HG03280 (cell line): ENCODE results near the gene CEP192.

ENCODE experiments used
- ATAC-seq: cut with Tn5 transposase; IDR thresholded peaks from one replicate; pipeline ENCODE4 v1.9.1; 2021; ENCODE audit warnings: mild to moderate bottlenecking, moderate library complexity; ENCODE audit not compliant: unreplicated experiment

The CEP192 gene

GRCh38 chr18:13136056-13136903 is 145.1 kb downstream of the CEP192 start:
- no peak for ATAC-seq

DNA sequence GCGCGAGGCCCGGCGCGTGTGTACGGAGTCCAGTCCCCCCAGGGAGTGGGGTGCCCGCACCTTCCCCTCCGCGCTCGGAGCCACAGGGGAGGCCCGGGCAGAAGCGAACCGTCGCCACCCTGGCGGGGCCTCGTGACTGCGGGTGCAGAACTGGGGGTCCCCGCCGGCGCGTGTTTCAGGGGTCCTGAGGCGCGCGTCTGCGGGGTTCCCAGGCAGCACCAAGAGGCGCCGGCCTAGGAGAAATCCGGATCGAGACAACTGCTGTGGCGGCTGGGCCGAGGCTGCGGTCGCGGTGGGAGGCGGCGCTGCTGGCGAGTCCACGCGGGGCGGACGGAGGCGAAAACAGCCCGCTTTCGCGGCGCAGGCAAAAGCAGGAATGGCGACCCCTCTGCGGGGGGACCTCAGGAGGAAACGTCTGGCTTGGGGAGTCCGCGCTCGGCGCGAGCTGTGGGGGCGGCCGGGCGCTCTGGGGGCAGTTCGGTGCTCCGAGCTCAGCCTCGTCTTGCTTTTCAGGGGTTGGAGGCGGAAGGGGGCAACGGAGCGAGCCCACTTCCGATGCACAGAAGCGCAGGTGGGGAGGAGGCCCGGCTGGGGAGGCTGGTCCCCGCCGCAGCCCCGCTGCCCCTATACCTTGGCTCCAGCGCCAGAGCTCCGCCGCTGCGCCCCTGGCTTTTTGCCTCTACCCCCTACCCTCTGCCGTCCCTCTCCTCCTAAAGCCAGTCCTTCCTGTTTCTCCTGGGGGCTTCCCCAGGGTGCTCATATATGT is 145.9 kb downstream of the CEP192 start:
- no peak for ATAC-seq

- ATAC-seq, result peak; percentile 70
Observed at GRCh38 chr18:13137670-13138419, 146.7 kb downstream of the CEP192 start.

DNA sequence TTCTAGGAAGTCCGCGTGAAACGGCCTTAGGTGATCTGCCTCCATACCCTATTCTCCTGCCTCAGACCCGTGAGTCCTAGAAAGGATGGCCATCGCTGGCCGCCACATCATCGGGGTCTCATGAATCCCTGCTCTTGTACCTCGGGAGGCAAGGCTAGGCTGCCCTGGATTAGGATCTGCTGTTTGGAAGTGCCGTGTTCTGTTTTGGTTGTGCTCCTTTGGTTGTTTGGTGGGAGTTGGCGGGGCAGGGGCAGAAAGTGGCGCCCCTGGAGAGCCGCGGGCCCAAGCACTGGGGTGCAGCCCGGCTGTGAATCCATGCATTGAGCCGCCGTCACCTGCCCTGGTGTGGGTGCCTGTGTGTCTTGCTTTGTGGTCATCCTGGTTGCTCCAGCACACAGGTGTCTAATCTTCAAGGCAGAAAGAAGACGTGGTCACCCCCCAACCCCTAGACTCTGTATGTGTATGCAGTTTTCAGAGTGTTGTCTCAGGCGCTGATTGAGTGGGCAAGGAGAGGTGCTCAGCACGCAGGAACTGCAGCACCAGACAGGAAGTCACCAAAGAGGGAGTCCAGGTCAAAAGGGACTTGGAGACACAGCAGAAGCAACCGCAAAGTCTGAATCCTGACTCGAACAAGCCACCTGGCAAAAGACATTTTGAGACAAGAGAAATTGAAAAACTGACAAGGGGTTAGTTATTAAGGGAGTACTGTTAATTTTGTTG is 147.4 kb downstream of the CEP192 start:
- no peak for ATAC-seq

GRCh38 chr18:13139885-13140450 is 148.8 kb downstream of the CEP192 start:
- no peak for ATAC-seq

GRCh38 chr18:13141209-13141608 is 150.0 kb downstream of the CEP192 start:
- ATAC-seq, result no peak

DNA sequence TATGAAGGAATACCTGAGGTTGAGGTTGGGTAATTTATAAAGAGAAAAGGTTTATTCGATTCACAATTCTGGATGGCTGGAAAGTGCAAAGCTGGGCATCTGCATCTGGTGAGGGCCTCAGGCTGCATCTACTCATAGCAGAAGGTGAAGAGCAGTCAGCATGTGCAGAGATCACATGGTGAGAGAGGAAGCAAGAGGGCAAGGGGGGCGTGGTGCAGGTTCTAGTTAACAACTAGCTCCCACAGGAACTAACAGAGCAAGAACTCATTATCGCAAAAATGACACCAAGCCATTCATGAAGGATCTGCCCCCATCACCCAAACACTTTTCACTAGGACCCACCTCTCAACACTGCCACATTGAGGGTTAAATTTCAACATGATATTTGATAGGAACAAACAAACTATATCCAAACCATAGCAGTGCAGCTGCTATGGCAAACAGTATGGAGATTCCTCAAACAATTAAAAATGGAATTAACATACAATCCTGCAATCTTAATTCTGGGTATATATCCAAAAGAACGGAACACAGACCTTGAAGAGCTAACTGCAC is 154.6 kb downstream of the CEP192 start:
- no peak for ATAC-seq

GRCh38 chr18:13147130-13147529 is 156.0 kb downstream of the CEP192 start:
- ATAC-seq, result no peak

DNA sequence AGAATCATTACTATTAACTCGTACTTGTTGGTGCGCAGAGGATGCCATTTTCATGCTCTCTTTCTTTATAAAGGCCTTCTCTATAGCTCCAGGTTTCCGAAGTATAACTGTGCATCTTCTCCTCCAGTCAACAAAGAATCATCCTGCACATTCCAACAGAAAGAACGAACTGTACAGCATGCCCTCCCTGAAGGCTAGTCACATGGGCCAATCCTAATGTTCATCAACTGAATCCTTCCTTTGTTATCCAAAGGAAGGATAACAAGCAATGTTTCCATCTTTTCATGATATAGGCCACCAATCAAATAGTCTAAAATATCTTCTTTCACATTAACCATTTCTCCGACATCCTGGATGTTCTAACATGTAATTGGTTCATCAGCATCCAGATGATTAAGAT is 160.5 kb downstream of the CEP192 start:
- no peak for ATAC-seq

GRCh38 chr18:13158428-13158827 is 167.3 kb downstream of the CEP192 start:
- no peak for ATAC-seq

GRCh38 chr18:13159579-13159978 is 168.4 kb downstream of the CEP192 start:
- no peak for ATAC-seq

GRCh38 chr18:13161276-13161899 is 170.2 kb downstream of the CEP192 start:
- ATAC-seq, result no peak

DNA sequence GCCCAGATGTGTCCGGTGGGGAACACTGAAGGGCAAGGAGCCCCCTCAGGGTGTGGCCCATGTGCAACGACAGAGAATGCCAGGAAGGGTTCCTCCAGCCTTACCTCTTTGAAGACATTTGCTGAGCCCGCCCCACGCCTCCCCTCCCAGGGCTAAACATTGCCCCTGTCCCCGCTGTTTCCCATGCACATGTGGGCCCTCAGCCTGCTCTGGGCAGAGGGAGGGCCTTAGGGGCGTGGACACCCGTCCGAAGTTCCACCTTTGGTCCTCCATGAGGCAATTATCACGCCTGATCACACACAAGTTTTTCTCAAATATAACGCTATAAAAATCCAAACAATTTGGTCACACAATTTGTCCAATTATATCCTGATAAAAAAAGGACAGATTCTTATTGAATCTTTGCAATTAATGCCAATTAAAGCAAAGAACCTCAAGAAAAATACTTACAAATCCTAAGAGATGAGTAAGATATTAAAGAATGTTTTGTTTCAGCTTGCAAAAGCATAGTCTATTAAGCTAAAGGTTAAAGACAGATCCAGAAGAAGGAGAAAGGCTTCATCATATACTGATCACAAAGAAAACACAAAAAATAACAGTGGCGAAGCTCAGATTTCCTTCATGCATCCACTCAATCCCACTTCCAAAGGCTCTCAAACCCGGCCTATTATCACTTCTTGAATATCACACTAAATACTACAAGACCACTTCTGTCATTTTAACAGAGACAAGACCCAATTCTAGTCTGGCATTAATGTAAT is 172.2 kb downstream of the CEP192 start:
- ATAC-seq, result no peak

DNA sequence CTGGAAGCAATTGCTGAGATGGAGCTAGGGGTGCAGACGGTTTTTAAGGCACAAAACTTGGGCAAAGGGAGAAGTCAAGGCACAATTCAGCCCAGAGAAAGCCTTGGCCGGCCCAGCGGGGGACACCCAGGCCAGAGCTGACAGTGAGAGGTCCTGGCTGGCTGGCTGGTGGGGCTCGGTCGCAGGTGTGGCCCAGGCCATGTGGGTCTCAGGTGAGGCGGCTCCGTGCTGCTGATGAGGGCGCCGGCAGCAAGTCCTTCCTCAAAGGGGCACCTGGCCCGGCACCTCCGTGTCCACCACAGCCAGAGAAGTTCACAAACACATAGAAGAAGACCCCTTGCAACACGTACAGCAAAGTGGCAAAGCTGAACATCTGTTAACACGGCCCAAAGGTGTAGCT is 173.2 kb downstream of the CEP192 start:
- no peak for ATAC-seq

GRCh38 chr18:13165636-13166423 is 174.7 kb downstream of the CEP192 start:
- no peak for ATAC-seq

DNA sequence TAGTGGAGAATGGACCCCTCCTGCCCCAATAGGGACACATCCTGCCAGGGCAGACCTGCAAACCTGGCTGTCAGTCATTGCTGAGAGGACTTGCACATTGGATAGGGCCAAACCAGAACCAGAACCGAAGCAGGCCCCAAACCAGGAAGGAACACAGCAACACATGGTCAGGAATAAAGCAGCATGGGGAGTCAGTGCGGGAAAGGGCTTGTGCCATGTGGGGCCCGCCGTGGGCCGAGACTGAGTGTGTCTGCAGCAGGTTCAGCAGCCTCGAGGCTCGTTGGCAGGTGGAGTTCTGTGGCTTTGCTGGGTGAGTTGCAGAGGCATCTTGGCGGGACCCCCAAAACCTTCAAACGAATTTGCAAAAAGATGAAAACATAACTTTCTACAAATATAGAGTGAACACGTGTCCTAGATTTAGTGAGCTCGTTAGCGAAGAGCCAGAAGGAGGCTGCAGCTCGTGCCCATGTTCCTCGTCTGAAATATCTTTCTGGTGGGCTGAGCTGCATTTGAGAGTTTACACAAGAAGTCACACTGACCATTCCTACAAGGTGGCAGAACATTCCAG is 182.5 kb downstream of the CEP192 start:
- no peak for ATAC-seq
